PC-9 (cell line): Measurements from ENCODE around the gene HNRNPA0. TPM values are rescaled to one million over a fixed set of nuclear protein-coding genes. Genes with fewer than 3 reads are reported as not detected.

ENCODE experiments used
- BruUV-seq: library from RNA; stranded (reverse); fragments of 400-500 nt; replicated peaks from 2 replicates; lab custom pipeline; 2021; lab: Mats Ljungman, UMichigan
- CTCF ChIA-PET: fragments of 300-600 bp; sonication (Branson Sonifier 250); formaldehyde crosslinking; loops from one replicate; lab custom pipeline; 2022; ENCODE audit warnings: antibody characterized with exemption; lab: Charles Lee
- POLR2A ChIA-PET: fragments of 300-600 bp; sonication (Branson Sonifier 250); formaldehyde crosslinking; loops from one replicate; lab custom pipeline; 2022; ENCODE audit warnings: antibody characterized with exemption; ENCODE audit not compliant: unreplicated experiment; lab: Charles Lee
- DNase-seq, 2 experiments: peaks; one replicate each; pipeline versions ENCODE4 v3.0.0 to v3.0.0-alpha.2; 2015 to 2022; ENCODE audit warnings: mixed read lengths in 1 of 2
- H2AFZ ChIP-seq: fragments of 200-600 bp; sonication (generic); 2 replicates; pipeline ENCODE4 v1.8.1; 2017; ENCODE audit warnings: antibody characterized with exemption
- H3F3A ChIP-seq: fragments of 200-600 bp; sonication (generic); 2 replicates; pipeline ENCODE4 v1.8.1; 2017; ENCODE audit warnings: antibody characterized with exemption, mild to moderate bottlenecking, low read depth; ENCODE audit not compliant: insufficient read depth
- H3K27ac ChIP-seq: fragments of 200-600 bp; sonication (generic); 2 replicates; pipeline ENCODE4 v1.6.1; 2016; ENCODE audit warnings: mixed run types
- H3K27me3 ChIP-seq: fragments of 200-600 bp; sonication (generic); 2 replicates; pipeline ENCODE4 v1.6.1; 2016; ENCODE audit warnings: low read depth, mixed run types; ENCODE audit not compliant: insufficient read depth
- H3K36me3 ChIP-seq: fragments of 200-600 bp; sonication (generic); 2 replicates; pipeline ENCODE4 v1.6.1; 2016; ENCODE audit warnings: low read depth, mixed run types
- H3K4me1 ChIP-seq: fragments of 200-600 bp; sonication (generic); replicated peaks from 2 replicates; pipeline ENCODE4 v1.6.1; 2016; ENCODE audit warnings: mixed run types; ENCODE audit not compliant: insufficient read depth
- H3K4me2 ChIP-seq: fragments of 200-600 bp; sonication (generic); 2 replicates; pipeline ENCODE4 v1.6.1; 2017; ENCODE audit warnings: mixed run types
- H3K4me3 ChIP-seq: fragments of 200-600 bp; sonication (generic); 2 replicates; pipeline ENCODE4 v1.6.1; 2016; ENCODE audit warnings: mixed run types
- H3K79me2 ChIP-seq: fragments of 200-600 bp; sonication (generic); 2 replicates; pipeline ENCODE4 v1.6.1; 2017; ENCODE audit warnings: low read depth, mixed run types
- H3K9me2 ChIP-seq: fragments of 200-600 bp; sonication (generic); 2 replicates; pipeline ENCODE4 v1.8.1; 2017; ENCODE audit warnings: mild to moderate bottlenecking; ENCODE audit not compliant: insufficient read depth
- H3K9me3 ChIP-seq: fragments of 200-600 bp; sonication (generic); 2 replicates; pipeline ENCODE4 v1.8.1; 2016; ENCODE audit warnings: low read depth; ENCODE audit not compliant: insufficient read depth
- H4K20me1 ChIP-seq: fragments of 200-600 bp; sonication (generic); 2 replicates; pipeline ENCODE4 v1.8.1; 2017; ENCODE audit not compliant: insufficient read depth
- EZH2 ChIP-seq: fragments of 200-600 bp; sonication (generic); IDR thresholded peaks from 2 replicates; pipeline ENCODE4 v1.8.0; 2017; ENCODE audit warnings: antibody characterized with exemption, low read depth
- intact Hi-C: fragments of 100-400 bp; cut with micrococcal nuclease; formaldehyde crosslinking; loops from one replicate; pipeline ENCODE4 v1.10.0; 2022; ENCODE audit not compliant: unreplicated experiment
- total RNA-seq: library from RNA; stranded (reverse); gene quantifications from 2 replicates; pipeline ENCODE4 v1.2.3, GENCODE V29; 2021
- TF ChIP-seq, protein P1 (sequence below): fragments of 200-600 bp; sonication (generic); conservative IDR thresholded peaks from 2 replicates; pipeline ENCODE4 v1.6.1; 2017; ENCODE audit warnings: mixed run types, antibody characterized with exemption, mild to moderate bottlenecking, moderate library complexity

The HNRNPA0 gene
- total RNA-seq, 1 experiment from 2014 or later: 27.8 TPM

DNA sequence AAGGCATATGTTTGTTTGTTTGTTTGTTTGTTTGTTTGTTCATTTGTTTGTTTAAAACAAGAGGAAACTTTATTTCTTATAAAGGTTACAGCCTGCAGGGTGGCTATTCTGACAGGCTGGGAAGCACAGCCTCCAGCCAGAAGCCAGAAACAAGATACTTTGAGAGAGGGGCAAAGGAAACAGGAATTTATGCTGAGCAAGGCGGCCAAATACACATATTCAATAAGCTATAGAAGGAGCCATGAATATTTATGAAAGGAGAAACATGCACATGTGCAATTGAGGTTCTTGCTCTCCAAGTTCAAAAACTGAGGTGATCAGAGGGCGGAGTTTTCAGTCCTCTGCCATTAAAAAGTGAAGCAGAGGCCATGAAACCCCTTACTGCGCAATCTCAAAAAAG lies 37.8 kb downstream of the HNRNPA0 start:
- no peaks in the 10 kb centered on the region for H3K79me2 ChIP-seq
- H3K27ac ChIP-seq: no peak overlapping the region
- no peaks in the 10 kb centered on the region for H3K9me2 ChIP-seq
- H3K4me3 ChIP-seq: no peak overlapping the region
- TF ChIP-seq, protein P1, sequence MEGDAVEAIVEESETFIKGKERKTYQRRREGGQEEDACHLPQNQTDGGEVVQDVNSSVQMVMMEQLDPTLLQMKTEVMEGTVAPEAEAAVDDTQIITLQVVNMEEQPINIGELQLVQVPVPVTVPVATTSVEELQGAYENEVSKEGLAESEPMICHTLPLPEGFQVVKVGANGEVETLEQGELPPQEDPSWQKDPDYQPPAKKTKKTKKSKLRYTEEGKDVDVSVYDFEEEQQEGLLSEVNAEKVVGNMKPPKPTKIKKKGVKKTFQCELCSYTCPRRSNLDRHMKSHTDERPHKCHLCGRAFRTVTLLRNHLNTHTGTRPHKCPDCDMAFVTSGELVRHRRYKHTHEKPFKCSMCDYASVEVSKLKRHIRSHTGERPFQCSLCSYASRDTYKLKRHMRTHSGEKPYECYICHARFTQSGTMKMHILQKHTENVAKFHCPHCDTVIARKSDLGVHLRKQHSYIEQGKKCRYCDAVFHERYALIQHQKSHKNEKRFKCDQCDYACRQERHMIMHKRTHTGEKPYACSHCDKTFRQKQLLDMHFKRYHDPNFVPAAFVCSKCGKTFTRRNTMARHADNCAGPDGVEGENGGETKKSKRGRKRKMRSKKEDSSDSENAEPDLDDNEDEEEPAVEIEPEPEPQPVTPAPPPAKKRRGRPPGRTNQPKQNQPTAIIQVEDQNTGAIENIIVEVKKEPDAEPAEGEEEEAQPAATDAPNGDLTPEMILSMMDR: no peak
- TF ChIP-seq EZH2: no peak
- intact Hi-C loops: no loop called here
- H3K27me3 ChIP-seq: no peaks in the 10 kb centered on the region
- no peaks in the 10 kb centered on the region for H3K4me1 ChIP-seq
- H3K36me3 ChIP-seq: peaks cover 5% of the 10 kb centered on the region; the same call in 1 of the 2 replicates
- no peaks in the 10 kb centered on the region for H3F3A ChIP-seq
- no TSS peak for BruUV-seq
- peaks cover 4% of the 10 kb centered on the region; the same call in 1 of the 2 replicates for H3K9me3 ChIP-seq
- no peaks in the 10 kb centered on the region for H4K20me1 ChIP-seq
- CTCF ChIA-PET: no interaction called here
- POLR2A ChIA-PET: no interaction called here
- no peak overlapping the region for H3K4me2 ChIP-seq
- no peak for DNase-seq
- no peak overlapping the region for H2AFZ ChIP-seq

DNA sequence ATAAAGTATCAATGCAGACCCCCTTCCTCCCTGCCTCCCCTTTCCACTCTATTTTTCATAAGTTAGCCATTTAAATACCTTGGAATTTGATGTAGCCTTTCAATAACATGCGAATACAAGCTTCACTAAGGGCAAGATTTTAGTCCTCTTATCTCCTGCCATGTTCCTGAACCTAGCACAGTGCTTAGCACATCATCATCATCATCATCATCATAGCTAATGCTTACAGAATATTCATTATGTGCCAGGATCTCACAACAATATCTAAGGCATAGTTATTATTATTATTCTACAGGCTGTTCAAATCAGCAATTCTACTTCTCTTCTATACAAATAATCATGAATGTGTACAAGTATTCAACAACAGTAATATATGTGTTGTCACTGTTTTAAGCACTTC lies 38.7 kb downstream of the HNRNPA0 start:
- H3K9me3 ChIP-seq: peaks cover 4% of the 10 kb centered on the region; the same call in 1 of the 2 replicates
- H3K4me3 ChIP-seq: no peak overlapping the region
- no peaks in the 10 kb centered on the region for H3F3A ChIP-seq
- no peak for TF ChIP-seq EZH2
- TF ChIP-seq, protein P1: no peak
- no peaks in the 10 kb centered on the region for H4K20me1 ChIP-seq
- CTCF ChIA-PET: no interaction called here
- H2AFZ ChIP-seq: no peak overlapping the region
- no peaks in the 10 kb centered on the region for H3K4me1 ChIP-seq
- H3K79me2 ChIP-seq: no peaks in the 10 kb centered on the region
- intact Hi-C loops: no loop called here
- no peaks in the 10 kb centered on the region for H3K27me3 ChIP-seq
- H3K27ac ChIP-seq: no peak overlapping the region
- H3K36me3 ChIP-seq: peaks cover 5% of the 10 kb centered on the region; the same call in 1 of the 2 replicates
- no peak overlapping the region for H3K4me2 ChIP-seq
- H3K9me2 ChIP-seq: no peaks in the 10 kb centered on the region
- POLR2A ChIA-PET: no interaction called here
- no peak for DNase-seq
- no TSS peak for BruUV-seq

DNA sequence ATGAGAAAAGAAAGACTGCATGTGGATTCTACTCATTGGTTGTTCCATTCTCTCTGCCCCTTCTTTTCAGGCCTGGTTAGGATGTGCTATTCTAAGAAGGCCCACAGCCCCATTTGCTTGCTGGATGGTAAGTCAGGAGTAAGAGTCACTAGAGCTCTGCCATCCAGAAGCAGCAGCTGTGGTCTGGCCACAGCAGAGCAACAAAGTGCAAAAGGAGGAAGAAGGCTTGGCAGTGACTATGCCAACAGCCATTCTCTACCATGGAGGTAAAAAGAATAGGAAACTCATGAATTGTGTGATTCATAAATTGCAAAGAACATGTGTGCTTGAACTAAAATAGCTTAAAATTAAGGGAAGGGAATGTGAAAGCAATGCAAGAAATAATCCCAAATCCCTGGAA lies 39.2 kb downstream of the HNRNPA0 start:
- peaks cover 5% of the 10 kb centered on the region; the same call in 1 of the 2 replicates for H3K36me3 ChIP-seq
- no peaks in the 10 kb centered on the region for H3F3A ChIP-seq
- intact Hi-C loops: no loop called here
- no peaks in the 10 kb centered on the region for H3K9me2 ChIP-seq
- DNase-seq: no peak
- TF ChIP-seq, protein P1: no peak
- TF ChIP-seq EZH2: no peak
- H3K4me1 ChIP-seq: no peaks in the 10 kb centered on the region
- no peaks in the 10 kb centered on the region for H3K27me3 ChIP-seq
- H3K4me2 ChIP-seq: no peak overlapping the region
- H4K20me1 ChIP-seq: no peaks in the 10 kb centered on the region
- ChIA-PET CTCF (no interaction called here), POLR2A (no interaction called here)
- H3K79me2 ChIP-seq: no peaks in the 10 kb centered on the region
- no peak overlapping the region for H3K27ac ChIP-seq
- H2AFZ ChIP-seq: no peak overlapping the region
- BruUV-seq: no TSS peak
- no peak overlapping the region for H3K4me3 ChIP-seq
- peaks cover 4% of the 10 kb centered on the region; the same call in 1 of the 2 replicates for H3K9me3 ChIP-seq
